ENCODE data around the gene SYCN.
A peak's percentile ranks its signal among the peaks of the same experiment; 100 is the strongest.
"Not testable (repeated sequence)": the region's sequence is repeated elsewhere in the genome, so short reads cannot be mapped to it uniquely, and the experiment has no call there.

SYCN gene, protein sequence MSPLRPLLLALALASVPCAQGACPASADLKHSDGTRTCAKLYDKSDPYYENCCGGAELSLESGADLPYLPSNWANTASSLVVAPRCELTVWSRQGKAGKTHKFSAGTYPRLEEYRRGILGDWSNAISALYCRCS

DNA sequence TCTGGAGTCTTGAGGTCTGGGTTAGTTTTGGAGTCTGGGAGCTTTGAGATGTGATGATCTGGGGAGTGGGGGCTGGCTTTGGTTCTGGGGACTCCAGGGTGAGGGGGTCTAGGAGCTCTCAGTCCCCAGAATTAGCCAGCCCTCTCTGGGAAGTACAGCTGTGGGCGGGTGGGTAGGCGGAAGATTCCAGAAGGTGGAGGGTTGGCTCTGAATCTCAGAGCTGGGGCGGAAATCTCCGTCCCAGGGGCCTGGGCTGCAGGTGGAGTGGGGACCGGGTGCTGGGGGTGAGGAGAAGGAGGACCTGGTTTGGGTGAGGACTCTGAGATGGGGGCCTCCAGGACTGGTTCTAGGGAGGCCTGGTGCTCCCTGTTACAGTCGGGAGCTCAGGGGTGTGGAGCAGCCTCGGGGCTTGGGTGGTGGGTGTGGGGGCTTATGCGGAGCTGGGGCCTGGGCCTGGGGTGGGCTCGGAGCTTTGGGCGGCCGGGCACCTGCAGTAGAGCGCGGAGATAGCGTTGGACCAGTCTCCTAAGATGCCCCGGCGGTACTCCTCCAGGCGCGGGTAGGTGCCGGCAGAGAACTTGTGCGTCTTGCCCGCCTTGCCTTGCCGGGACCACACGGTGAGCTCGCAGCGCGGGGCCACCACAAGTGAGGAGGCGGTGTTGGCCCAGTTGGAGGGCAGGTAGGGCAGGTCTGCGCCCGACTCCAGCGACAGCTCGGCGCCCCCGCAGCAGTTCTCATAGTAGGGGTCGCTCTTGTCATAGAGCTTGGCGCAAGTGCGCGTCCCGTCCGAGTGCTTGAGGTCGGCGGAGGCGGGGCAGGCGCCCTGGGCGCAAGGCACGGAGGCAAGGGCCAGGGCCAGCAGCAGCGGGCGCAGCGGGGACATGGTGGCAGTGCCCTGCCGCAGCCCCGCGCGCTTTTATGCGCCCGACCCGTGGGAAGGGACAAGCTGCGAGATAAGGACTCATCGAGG, at the start of gene SYCN:
SYCN (minus strand) TSS at position 892 of the 970 bp plus-strand sequence; CDS start at position 883, 9 bp downstream.
- no peak for DNase-seq (ENCODE audit: low spot score)

DNA sequence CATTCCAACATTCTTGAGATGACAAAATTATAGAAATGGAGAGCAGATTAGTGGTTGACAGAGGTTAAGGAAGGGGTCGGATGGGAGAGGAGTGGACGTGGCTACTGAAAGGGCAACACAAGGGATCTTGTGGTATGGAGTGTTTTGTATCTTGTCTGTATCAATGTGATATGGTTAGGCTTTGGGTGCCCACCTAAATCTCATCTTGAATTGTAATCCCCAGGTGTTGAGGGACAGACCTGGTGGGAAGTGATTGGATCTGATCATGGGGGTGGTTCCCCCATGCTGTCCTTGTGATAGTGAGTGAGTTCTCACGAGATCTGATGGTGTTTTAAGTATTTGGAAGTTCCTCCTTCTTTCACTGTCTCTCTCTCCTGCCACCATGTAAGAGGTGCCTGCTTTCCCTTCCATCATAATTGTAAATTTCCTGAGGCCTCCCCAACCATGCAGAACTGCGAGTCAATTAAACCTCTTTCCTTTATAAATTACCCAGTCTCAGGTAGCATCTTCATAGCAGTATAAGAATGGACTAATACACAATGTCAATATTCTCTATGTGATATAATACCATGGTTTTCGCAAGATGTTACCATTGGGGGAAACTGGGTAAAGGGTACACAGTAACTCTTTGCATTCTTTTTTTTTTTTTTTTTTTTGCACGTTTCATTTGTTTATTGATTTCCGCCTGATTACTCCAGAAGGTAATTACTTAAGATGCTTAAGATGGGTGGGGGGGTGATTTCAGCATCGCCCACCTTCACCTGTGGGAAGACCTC, 49.5 kb upstream of the SYCN start:
- no peak for DNase-seq (ENCODE audit: low spot score)

DNA sequence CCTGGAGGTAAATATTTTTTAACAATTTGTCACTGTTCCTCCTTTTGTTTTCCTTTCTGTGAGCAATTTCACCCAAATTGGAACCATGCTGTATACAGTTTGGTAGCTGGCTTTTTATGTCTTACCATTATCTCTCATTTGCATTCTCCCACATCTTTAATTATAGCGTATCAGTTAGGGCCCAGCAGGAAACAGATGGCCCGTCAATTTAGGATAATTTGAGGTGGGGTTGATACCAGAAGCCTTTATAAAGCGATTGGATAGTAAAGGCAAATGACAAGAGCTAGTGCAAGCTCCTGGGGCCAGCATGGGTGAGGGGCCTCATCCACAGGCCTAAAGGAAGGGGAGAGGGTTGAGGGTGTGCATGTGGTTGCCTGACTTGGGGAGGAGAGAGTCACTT, 48.4 kb upstream of the SYCN start:
- peak; percentile 10 for DNase-seq (ENCODE audit: low spot score)

DNA sequence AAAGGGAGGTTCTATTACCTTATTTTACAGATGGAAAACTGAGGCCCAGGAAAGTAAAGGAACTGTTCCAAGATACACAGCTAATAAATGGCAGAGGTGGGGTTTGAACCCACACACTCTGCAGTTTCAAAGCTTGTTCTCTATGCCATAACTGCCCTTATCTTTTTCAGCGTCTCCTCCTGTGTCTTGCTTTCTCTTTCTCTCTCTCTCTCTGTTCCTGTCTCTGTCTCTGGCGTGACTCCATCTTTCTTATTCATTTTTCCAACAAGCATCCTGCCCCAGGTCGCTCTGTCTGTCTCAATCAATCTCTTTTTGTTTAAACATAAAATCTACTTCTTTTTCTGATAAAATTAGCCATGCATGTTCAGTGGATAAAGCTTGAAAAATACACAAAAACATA, 47.8 kb upstream of the SYCN start:
- DNase-seq (ENCODE audit: low spot score) = peak; percentile 7

DNA sequence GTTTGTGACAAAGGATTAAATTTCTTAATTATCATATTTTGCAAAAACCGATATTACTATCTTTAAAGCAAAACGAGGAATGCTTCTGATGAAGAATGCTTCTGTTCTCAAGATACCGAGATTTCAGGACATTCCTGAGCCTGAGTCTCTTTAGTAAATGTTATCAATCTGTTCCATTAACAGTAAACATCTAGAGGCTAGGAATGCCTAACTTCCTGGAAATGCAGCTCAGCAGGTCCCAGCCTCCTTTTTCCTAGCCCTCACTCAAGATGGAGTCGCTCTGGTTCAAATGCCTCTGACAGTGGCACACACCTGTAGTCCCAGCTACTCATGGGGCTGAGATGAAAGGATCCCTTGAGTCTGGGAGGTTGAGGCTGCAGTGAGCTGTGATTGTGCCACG, 47.0 kb upstream of the SYCN start:
- DNase-seq (ENCODE audit: low spot score) = no peak

DNA sequence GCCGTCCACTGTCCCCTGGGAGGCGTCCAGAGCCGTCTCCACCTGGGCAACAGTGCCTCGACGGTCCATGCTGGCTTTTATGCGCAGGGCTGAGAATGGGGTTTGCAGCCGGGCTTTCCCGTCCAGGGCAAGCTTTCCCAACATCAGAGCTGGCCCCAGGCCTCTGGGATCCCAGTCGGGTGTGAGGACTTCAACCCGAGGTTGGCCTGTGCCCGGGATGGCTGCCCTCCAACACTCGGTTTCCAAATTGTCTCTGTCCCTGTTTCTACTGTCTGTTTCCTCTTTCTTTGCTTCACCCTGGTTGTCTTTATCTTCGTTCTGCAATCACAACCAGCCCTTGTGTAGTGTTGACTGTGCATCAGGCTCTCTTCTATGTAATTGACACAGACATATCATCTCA, 44.7 kb upstream of the SYCN start, which contains the start of gene IFNL4:
IFNL4 (minus strand) TSS at position 51 of the 400 bp plus-strand sequence.
- DNase-seq (ENCODE audit: low spot score) = no peak

DNA sequence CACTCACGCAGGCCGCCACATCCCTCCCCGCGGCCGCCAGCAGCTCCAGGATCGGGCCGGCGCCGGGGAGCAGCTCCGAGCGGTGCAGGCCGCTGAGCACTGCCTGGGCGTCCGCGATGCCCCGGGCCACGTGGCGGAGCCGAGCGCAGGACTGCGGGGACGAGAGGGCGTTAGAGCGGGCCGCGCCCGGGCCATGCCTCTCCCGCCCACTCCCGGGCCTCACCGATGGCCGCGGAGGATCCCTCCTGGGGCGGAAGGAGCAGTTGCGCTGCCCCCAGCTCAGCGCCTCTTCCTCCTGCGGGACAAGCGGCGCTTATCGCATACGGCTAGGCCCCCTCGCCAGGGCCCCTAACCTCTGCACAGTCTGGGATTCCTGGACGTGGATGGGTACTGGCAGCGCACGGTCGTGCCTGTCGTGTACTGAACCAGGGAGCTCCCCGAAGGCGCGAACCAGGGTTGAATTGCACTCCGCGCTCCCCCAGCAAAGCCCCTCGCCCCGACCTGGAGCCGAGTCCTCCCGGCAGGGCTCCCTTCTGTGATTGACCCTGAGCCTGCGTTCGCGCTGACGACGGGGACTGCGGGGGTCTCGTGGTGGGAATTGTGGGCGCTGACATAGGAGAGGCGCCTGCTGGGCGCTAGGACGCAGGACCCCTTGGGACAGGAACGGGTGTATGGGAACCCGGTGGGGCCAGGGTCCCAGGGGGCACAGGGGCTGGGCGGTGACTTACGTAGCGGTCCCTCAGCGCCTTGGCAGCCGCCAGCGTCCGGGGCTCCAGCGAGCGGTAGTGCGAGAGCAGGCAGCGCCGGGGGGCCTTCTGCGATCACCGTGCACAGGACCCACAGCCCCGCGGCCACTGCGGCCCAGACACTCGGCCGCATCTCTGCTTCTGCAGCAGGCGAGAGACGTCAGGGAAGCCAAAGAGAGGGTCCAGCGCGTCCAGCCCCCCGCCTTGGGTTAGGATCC, 43.9 kb upstream of the SYCN start:
- no peak for DNase-seq (ENCODE audit: low spot score)

DNA sequence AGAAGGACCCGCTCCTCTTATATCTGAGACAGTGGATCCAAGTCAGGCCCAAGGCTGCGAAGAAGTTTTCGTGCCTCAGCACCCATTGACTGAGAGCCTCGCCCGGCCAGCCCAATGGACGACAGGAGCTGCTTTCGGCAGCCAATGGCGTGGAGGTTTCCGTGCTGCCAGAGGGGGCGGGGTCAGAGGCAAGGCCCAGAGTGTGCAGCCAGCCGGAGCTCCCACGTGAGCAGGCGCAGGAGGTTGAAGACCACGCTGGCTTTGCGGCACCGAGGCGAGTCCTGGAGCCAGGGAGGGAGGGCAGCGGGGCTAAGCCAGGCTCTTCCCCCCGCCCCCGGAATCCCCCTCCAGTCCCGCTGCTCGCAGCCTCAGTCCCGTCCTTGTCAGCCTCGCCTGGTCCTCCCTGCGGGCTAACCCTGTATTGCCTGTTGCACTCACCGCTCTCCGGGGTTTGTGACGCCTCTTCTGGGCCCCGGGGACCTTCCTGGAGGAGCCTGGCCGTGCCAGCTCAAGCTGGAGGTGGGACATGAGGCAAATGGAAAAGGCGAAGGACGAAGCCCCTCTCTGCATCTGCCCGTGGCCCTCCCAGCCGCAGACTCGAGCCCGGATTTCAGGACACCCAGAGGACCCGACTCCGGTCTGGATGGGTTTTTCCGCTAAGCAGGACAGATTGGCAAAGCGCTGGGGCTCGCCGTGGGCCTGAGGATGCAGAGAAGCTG, 43.0 kb upstream of the SYCN start:
- no peak for DNase-seq (ENCODE audit: low spot score)

DNA sequence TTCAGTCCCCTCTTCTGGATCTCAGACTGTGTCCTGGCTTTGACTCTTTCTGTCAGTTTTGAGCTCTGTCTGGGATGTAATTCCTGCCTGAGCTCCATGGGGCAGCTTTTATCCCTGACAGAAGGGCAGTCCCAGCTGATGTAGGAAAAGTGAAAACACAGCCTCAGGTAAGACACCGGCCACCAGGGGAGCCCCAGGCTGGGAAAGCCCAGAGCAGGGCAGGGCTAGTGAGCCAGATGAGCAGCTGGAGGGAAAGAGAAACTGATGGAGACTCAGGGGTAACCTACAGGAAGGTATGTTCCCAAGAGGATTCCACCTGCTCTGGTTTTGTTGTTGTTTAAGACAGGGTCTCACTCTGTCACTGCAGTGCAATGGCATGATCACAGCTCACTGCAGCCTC, 41.1 kb upstream of the SYCN start:
- DNase-seq (ENCODE audit: low spot score) = not testable (repeated sequence)

DNA sequence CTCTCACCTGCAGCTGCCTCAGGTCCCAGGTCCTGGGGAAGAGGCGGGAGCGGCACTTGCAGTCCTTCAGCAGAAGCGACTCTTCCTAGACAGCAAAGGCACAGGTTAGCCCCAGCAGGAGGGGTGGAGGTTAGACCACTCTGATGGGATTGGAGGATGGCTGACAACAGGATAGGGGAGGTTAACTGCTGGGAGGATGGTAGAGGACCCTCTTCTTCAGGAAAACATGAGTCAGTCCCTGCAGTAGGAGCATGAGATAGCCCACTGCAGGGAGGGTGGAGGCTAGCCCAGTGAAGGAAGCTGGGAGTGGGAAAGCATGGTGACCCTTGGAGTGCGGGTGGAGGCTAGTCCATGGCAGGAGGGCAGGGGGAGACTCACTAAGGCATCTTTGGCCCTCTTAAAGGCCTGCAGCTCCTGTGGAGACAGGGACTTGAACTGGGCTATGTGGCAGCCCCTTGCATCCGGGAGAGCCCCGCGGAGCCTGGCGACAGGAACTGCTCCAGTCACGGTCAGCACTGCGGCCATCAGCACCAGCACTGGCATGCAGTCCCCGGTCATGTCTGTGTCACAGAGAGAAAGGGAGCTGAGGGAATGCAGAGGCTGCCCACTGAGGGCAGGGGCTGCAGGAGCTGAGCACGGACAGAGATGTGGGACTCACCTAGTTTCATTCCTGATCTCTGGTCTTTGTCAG, 40.5 kb upstream of the SYCN start, which contains the start of gene IFNL3:
IFNL3 (minus strand) TSS at position 597 of the 691 bp plus-strand sequence; CDS start at position 558, 39 bp downstream.
- not testable (repeated sequence) for DNase-seq (ENCODE audit: low spot score)

DNA sequence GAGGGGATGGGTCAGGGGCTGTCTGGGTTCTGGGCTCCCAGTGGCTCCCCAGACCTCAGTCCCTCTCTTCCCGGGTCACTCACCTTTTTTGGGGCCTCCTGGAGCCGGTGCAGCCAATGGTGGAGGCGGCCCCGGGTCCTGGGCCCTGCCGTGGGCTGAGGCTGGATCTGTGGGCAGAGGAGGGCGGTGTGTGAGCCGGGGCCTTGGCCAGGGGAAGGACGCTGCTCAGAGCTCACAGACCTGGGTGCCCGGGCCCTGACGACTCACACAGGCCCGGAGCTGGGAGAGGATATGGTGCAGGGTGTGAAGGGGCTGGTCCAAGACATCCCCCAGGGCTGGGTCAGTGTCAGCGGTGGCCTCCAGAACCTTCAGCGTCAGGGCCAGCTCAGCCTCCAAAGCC, 39.7 kb upstream of the SYCN start:
- DNase-seq (ENCODE audit: low spot score) = not testable (repeated sequence)

DNA sequence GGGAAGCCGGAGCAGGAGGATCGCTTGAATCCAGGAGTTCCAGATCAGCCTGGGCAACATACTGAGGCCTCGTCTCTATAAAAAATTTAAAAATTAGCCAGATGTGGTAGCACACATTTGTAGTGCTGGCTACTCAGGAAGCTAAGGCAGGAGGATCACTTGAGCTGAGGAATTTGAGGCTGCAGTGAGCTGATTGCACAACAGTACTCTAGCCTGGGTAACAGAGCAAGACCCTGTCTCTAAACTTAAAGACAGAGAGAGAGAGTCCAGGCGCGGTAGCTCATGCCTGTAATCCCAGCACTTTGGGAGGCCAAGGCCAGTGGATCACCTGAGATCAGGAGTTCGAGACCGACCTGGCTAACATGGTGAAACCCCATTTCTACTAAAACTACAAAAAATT, 36.4 kb upstream of the SYCN start:
- no peak for DNase-seq (ENCODE audit: low spot score)

DNA sequence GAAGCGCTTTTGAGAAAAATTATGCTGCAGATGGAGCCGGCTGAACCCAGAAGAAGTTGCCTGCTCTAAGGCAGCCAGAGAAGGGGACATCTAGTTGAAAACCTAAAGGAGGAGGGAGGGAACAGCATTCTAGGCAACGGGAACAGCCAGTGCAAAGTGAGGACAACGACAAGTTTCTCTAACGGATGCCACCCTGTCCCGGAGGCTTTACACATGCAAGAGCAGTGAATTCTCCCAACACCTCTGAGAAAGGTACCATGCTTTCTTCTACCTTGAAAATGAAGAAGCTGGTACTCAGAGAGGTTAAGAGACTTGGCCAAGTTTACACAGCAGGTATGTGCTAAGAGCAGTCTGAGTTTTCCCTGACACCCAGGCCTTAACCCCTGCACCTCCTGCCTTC, 34.9 kb upstream of the SYCN start:
- DNase-seq (ENCODE audit: low spot score) = no peak

DNA sequence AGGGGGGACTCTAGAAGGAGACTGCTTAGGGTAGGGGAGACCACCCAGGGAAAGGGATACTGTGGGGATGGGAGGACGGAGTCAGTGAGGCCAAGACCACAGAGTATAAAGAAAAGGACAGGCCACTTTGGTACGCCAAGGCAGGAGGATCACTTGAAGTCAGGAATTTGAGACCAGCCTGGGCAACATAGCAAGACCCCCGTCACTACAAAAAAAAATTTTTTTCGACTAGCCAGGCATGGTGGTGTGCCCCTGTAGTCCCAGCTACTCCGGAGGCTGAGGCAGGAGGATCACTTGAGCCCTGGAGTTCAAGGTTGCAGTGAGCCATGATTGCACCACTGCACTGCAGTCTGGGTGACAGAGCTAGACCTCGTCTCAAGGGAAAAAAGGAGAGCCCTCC, 34.1 kb upstream of the SYCN start:
- no peak for DNase-seq (ENCODE audit: low spot score)

DNA sequence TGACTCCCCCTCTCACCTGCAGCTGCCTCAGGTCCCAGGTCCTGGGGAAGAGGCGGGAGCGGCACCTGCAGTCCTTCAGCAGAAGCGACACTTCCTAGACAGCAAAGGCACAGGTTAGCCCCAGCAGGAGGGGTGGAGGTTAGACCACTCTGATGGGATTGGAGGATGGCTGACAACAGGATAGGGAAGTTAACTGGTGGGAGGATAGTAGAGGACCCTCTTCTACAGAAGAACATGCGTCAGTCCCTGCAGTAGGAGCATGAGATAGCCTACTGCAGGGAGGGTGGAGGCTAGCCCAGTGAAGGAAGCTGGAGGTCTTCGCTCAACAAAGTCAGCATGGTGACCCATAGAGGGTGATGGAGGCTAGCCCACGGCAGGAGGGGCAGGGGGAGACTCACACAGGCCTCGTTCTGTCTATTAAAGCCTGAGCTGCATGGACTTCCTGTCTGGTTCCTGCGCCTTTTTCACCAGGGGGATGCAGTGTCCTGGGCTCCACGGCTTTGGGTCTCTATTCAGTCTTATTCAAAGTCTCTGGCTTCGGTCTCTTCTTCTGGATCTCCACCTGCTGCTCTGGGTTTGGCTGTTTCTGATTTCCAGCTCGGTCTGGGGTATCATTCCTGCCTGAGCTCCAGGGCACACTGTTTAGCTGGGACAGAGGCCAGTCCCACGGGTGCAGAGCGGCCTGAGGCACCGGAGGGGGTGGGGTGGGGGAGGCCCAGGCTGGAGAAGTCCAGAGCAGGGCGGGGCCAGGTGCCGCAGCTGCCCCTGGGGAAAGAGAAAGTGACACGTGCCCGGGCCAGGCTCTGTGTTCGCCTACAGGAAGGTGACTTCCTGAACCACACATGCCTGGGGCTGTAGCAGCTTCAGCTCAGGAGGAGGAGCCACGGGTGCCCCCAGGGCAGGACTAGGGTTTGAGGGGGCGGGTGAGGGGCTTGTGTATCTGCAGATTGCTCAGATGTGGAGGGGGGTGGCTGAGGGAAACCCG, 33.4 kb upstream of the SYCN start:
- DNase-seq (ENCODE audit: low spot score) = no peak

DNA sequence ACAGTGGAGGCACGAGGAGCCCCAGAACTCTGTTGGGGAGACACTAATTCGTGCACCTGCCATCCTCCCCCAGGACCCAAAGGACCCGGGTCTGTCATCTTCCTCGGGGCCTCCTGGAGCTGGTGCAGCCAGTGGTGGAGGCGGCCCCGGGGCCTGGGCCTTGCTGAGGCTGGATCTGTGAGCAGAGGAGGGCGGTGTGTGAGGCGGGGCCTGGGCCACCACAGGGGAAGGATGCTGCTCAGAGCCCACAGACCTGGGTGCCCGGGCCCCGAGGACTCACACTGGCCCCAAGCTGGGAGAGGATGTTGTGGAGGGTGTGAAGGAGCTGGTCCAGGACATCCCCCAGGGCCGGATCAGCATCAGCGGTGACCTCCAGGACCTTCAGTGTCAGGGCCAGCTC, 32.5 kb upstream of the SYCN start:
- DNase-seq (ENCODE audit: low spot score) = no peak

DNA sequence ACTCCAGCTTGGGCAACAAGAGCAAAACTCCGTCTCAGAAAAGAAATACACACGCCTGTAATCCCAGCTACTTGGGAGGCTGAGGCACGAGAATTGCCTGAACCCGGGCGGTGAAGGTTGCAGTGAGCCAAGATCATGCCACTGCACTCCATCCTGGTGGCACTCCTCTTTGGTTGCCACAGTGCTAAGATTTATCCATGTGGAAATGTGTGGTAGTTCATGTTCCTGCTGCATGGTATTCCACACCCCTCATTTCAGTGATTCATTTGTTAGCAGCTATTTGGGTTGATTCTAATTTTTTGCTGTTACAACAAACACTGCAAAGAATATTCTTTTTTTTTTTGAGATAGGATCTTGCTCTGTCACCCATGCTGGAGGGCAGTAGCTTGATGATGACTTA, 28.6 kb upstream of the SYCN start:
- DNase-seq (ENCODE audit: low spot score) = no peak

DNA sequence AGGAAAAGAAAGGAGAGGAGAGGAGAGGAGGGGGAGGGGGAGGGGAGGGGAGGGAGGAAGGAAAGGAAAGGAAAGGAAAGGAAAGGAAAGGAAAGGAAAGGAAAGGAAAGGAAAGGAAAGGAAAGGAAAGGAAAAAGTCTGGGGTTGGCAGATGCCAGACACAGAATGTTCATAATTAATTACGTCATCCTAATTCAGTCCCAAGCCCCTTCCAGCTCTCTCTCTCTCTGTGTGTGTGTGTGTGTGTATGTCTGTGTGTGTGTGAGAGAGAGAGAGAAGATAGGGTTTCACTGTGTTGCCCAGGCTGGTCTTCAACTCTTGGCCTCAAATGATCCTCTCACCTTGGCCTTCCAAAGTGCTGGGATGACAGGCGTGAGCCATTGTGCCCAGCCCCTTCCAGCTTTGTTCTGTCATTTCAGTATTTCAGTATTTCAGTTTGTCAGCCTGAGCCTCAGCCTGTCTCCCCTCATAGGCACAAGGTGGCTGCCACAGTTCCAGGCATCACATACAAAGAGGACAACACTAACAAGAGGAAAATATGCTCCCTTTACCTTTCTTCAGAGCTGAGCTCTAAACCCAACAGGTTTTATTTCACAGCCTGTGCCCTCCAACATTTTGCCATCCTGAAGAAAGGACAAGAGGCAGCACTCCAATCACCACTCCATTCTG, 26.2 kb upstream of the SYCN start:
- DNase-seq (ENCODE audit: low spot score) = no peak
